Prostate gland (tissue), 2 donors: ENCODE measurements around the gene TM4SF5. TPM values are rescaled to one million over a fixed set of nuclear protein-coding genes. Genes with fewer than 3 reads are reported as not detected.

Source experiments
- DNase-seq: peaks from one replicate; pipeline ENCODE4 v3.0.0-alpha.2; 2019; ENCODE audit warnings: low spot score
- H3K27ac ChIP-seq, 2 donors: fragments of 200-600 bp; sonication (generic); 2 replicates each; pipeline ENCODE4 v1.5.1; 2017 to 2019
- H3K27me3 ChIP-seq: fragments of 200-600 bp; sonication (generic); replicated peaks from 2 replicates; pipeline ENCODE4 v1.5.1; 2019; ENCODE audit not compliant: insufficient read depth
- H3K36me3 ChIP-seq, 2 donors: fragments of 200-600 bp; sonication (generic); 1 replicate in 1 of 2; 2 replicates in 1 of 2; pipeline versions ENCODE4 v1.5.1 to v1.8.1; 2017 to 2019
- H3K4me1 ChIP-seq: fragments of 200-600 bp; sonication (generic); replicated peaks from 2 replicates; pipeline ENCODE4 v1.5.1; 2019
- H3K4me3 ChIP-seq, 2 donors: fragments of 200-600 bp; sonication (generic); 2 replicates each; pipeline ENCODE4 v1.5.1; 2017 to 2019
- H3K9me3 ChIP-seq: fragments of 200-600 bp; sonication (generic); 2 replicates; pipeline ENCODE4 v1.5.1; 2017
- CTCF ChIP-seq, 4 experiments: fragments of 200-600 bp in 2 of 4; fragments of 450-650 bp in 2 of 4; sonication (generic) in 2 of 4; IDR thresholded peaks; 1 replicate in 3 of 4; 2 replicates in 1 of 4; pipeline ENCODE4 v1.5.1; 2016 to 2019; ENCODE audit warnings: antibody characterized with exemption in 4 of 4, mild to moderate bottlenecking in 2 of 4, moderate library complexity in 2 of 4
- POLR2A ChIP-seq: fragments of 450-650 bp; IDR thresholded peaks from one replicate; pipeline ENCODE4 v1.6.1; 2016; ENCODE audit warnings: antibody characterized with exemption, mild to moderate bottlenecking
- POLR2AphosphoS5 ChIP-seq: sonication (generic); formaldehyde crosslinking; IDR thresholded peaks from one replicate; pipeline ENCODE4 v1.6.1; 2017; ENCODE audit warnings: antibody characterized with exemption
- WGBS: methylation state at CpG from one replicate; pipeline ENCODE4 v1.1.5; 2018; 5-methylcytosine and 5-hydroxymethylcytosine counted together
- intact Hi-C: fragments of 100-400 bp; cut with DNase I; formaldehyde crosslinking; loops from one replicate; pipeline ENCODE4 v1.14.2; 2022
- total RNA-seq, 2 donors: library from RNA; depleted of rRNA; stranded (reverse); fragments of >200 nt; gene quantifications; one replicate each; pipeline ENCODE4 v1.1.0, GENCODE V29; 2016

TM4SF5 gene
- total RNA-seq, 2 donors from 2014 or later: not detected

GRCh38 chr17:4811471-4811870 is 39.8 kb downstream of the TM4SF5 start:
- H3K9me3 ChIP-seq: no peaks in the 10 kb centered on the region
- no peaks in the 10 kb centered on the region for H3K36me3 ChIP-seq
- peaks cover 4% of the 10 kb centered on the region for H3K4me1 ChIP-seq
- intact Hi-C loops: no loop called here
- H3K4me3 ChIP-seq: no peak overlapping the region
- TF ChIP-seq POLR2AphosphoS5 (no peak), CTCF (IDR thresholded peaks at IDR 0.05) (no peak), POLR2A (no peak)
- 94% methylated on average over 12 of the region's 12 CpGs for WGBS
- H3K27ac ChIP-seq: no peak overlapping the region
- no peaks in the 10 kb centered on the region for H3K27me3 ChIP-seq
- DNase-seq: no peak

GRCh38 chr17:4812690-4813089 is 41.0 kb downstream of the TM4SF5 start:
- DNase-seq: no peak
- intact Hi-C loops: no loop called here
- WGBS: 90% methylated on average over 7 of the region's 7 CpGs
- no peaks in the 10 kb centered on the region for H3K9me3 ChIP-seq
- H3K36me3 ChIP-seq: peaks cover 0 to 6% of the 10 kb centered on the region in 2 donors
- no peaks in the 10 kb centered on the region for H3K27me3 ChIP-seq
- no peak overlapping the region for H3K4me3 ChIP-seq
- H3K4me1 ChIP-seq: peaks cover 4% of the 10 kb centered on the region
- no peak overlapping the region for H3K27ac ChIP-seq
- TF ChIP-seq CTCF (IDR thresholded peaks at IDR 0.05) (no peak), POLR2AphosphoS5 (no peak), POLR2A (no peak)

GRCh38 chr17:4815043-4815675 is 43.5 kb downstream of the TM4SF5 start:
- peaks cover 0 to 6% of the 10 kb centered on the region in 2 donors for H3K36me3 ChIP-seq
- intact Hi-C loops: no loop called here
- TF ChIP-seq POLR2AphosphoS5 (no peak), CTCF (IDR thresholded peaks at IDR 0.05) (no peak), POLR2A (no peak)
- no peaks in the 10 kb centered on the region for H3K4me1 ChIP-seq
- no peak overlapping the region for H3K4me3 ChIP-seq
- DNase-seq: no peak
- no peak overlapping the region for H3K27ac ChIP-seq
- no peaks in the 10 kb centered on the region for H3K27me3 ChIP-seq
- 77% methylated on average over 7 of the region's 7 CpGs for WGBS
- no peaks in the 10 kb centered on the region for H3K9me3 ChIP-seq

- no peak overlapping the region for H3K4me3 ChIP-seq
- no peaks in the 10 kb centered on the region for H3K9me3 ChIP-seq
- peaks cover 0 to 6% of the 10 kb centered on the region in 2 donors for H3K36me3 ChIP-seq
- TF ChIP-seq POLR2AphosphoS5 (no peak), POLR2A (no peak), CTCF (IDR thresholded peaks at IDR 0.05) (no peak)
- DNase-seq: no peak
- intact Hi-C loops: no loop called here
- H3K4me1 ChIP-seq: no peaks in the 10 kb centered on the region
- H3K27me3 ChIP-seq: no peaks in the 10 kb centered on the region
- no peak overlapping the region for H3K27ac ChIP-seq
- WGBS: 93% methylated on average over 13 of the region's 13 CpGs
Observed at GRCh38 chr17:4816826-4817225, 45.1 kb downstream of the TM4SF5 start.

GRCh38 chr17:4818276-4818675 is 46.6 kb downstream of the TM4SF5 start:
- Histone ChIP-seq H3K36me3 (peaks cover 0 to 6% of the 10 kb centered on the region in 2 donors), H3K27ac (no peak overlapping the region), H3K27me3 (no peaks in the 10 kb centered on the region), H3K4me1 (no peaks in the 10 kb centered on the region), H3K9me3 (no peaks in the 10 kb centered on the region), H3K4me3 (no peak overlapping the region)
- no peak for TF ChIP-seq CTCF (IDR thresholded peaks at IDR 0.05)
- no peak for TF ChIP-seq POLR2AphosphoS5
- TF ChIP-seq POLR2A: no peak
- intact Hi-C loops: no loop called here
- no peak for DNase-seq
- 77% methylated on average over 12 of the region's 12 CpGs for WGBS
